Activated T-cell treated with anti-CD3 and anti-CD28 coated beads, Interleukin-2, amount 50 U/mL, for 72 hours (primary cell): ENCODE data around the gene MRPL1. TPM values are rescaled to one million over a fixed set of nuclear protein-coding genes. Genes with fewer than 3 reads are reported as not detected.
"Not testable (repeated sequence)": the region's sequence is repeated elsewhere in the genome, so short reads cannot be mapped to it uniquely, and the experiment has no call there.

ENCODE experiments used
- ATAC-seq, 2 donors: fragments of 150-1000 bp; cut with Tn5 transposase; replicated peaks in 1 of 2; 2 replicates each; pipeline ENCODE4 v1.10.0; 2021; ENCODE audit warnings: moderate library complexity in 2 of 2, mild to moderate bottlenecking in 1 of 2
- DNase-seq, 2 donors: peaks; one replicate each; pipeline ENCODE4 v3.0.0; 2021 to 2022; ENCODE audit warnings: mixed read lengths in 1 of 2
- H3K27ac Mint-ChIP-seq: one replicate; pipeline ENCODE4 v1.8.0; 2022; ENCODE audit warnings: mild to moderate bottlenecking, moderate library complexity, mixed read lengths
- H3K27me3 Mint-ChIP-seq: one replicate; pipeline ENCODE4 v1.8.0; 2022; ENCODE audit warnings: low read depth, mixed read lengths
- H3K36me3 Mint-ChIP-seq, 2 donors: one replicate each; pipeline ENCODE4 v1.8.0; 2022; ENCODE audit warnings: mixed read lengths in 2 of 2, mild to moderate bottlenecking in 1 of 2; ENCODE audit not compliant: insufficient read depth in 2 of 2
- H3K4me1 Mint-ChIP-seq: one replicate; pipeline ENCODE4 v1.8.0; 2022; ENCODE audit warnings: low read depth, mixed read lengths
- H3K4me3 Mint-ChIP-seq, 2 donors: one replicate each; pipeline ENCODE4 v1.8.0; 2022; ENCODE audit warnings: mild to moderate bottlenecking in 2 of 2, mixed read lengths in 2 of 2, moderate library complexity in 2 of 2
- H3K9me3 Mint-ChIP-seq, 2 donors: one replicate each; pipeline ENCODE4 v1.8.0; 2022; ENCODE audit warnings: mixed read lengths in 2 of 2
- total RNA-seq, 2 donors: library from RNA; stranded (reverse); gene quantifications; one replicate each; pipeline ENCODE4 v1.2.3, GENCODE V29; 2022

The MRPL1 gene
- total RNA-seq, 2 donors from 2014 or later, result 39.3 to 76.8 TPM

DNA sequence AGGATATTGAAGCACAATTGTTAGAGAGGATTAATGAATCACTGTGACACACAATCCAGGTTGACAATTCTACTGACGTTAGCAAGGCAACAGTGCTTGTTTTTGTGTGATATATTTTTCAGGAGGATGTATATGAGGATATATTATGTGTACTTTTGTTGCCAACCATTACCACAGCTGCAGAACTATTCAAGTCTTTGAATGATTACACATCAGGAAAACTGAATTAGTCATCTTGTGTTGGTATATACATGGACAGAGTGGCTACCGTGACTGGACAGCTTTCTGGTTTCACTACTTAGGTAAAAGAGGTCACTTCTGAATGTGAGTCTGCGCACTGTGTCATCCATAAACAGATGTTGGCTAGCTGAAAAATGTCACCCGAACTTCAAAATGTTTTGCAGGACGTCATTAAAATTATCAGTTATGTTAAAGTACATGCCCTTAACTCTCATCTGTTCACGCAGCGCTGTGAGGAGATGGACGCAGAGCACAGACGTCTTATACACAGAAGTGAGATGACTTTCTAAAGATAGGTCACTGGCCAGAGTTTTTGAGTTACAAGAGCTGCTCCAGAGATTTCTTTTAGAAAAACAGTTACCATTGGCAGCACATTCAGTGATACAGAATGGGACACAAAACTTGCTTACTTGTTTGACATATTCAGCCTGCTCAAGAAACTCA lies 69.0 kb downstream of the MRPL1 start:
- H3K36me3 Mint-ChIP-seq, result peaks cover 12 to 20% of the 10 kb centered on the region in 2 donors
- H3K4me3 Mint-ChIP-seq, result no peak overlapping the region
- H3K27ac Mint-ChIP-seq, result no peak overlapping the region
- DNase-seq, result no peak
- ATAC-seq, result no peak
- no peaks in the 10 kb centered on the region for H3K4me1 Mint-ChIP-seq
- H3K9me3 Mint-ChIP-seq, result peaks cover 0 to 2% of the 10 kb centered on the region in 2 donors
- H3K27me3 Mint-ChIP-seq, result no peaks in the 10 kb centered on the region

DNA sequence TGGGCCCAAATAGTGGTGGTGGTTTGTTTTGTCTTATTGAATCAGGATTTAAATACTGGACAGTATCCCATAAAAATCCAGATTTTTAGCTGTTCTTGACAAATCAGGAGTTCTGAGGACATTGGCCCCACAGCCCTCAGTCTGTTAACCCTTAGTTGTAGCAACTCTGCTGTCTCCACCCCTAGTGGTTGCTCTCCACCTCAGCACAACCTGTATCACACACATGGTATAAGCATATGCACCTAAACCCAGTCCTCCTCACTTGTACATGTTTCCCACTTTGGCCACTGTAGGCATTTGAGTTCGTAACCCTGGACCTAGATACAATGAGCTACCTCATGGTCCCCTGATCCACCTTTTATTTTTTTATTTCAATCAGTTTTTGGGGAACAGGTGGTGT lies 75.9 kb downstream of the MRPL1 start:
- Mint-ChIP-seq H3K9me3 (peaks cover 5 to 7% of the 10 kb centered on the region in 2 donors), H3K36me3 (peaks cover 19 to 28% of the 10 kb centered on the region in 2 donors), H3K27me3 (no peaks in the 10 kb centered on the region), H3K4me3 (no peak overlapping the region), H3K4me1 (no peaks in the 10 kb centered on the region), H3K27ac (no peak overlapping the region)
- no peak for DNase-seq
- ATAC-seq, result no peak

DNA sequence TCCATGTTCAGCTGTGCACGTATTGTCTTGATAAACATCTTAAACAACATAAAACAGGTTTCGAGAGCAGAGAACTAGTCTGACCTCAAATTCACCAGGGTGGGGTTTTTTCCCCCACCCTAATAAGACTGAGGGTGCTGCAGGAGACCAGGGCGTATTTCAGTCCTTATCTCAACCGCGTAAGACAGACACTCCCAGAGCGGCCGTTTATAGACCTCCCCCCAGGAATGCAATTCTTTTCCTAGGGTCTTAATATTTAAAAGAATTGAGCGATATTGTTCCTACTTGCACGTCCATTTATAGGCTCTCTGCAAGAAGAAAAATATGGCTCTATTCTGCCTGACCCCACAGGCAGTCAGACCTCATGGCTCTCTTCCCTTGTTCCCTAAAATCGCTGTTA lies 83.3 kb downstream of the MRPL1 start:
- DNase-seq, H3K27ac Mint-ChIP-seq, H3K4me3 Mint-ChIP-seq, ATAC-seq, H3K4me1 Mint-ChIP-seq, H3K27me3 Mint-ChIP-seq: not testable (repeated sequence)
- peaks cover 19 to 31% of the 10 kb centered on the region in 2 donors for H3K36me3 Mint-ChIP-seq
- peaks cover 5 to 16% of the 10 kb centered on the region in 2 donors for H3K9me3 Mint-ChIP-seq

DNA sequence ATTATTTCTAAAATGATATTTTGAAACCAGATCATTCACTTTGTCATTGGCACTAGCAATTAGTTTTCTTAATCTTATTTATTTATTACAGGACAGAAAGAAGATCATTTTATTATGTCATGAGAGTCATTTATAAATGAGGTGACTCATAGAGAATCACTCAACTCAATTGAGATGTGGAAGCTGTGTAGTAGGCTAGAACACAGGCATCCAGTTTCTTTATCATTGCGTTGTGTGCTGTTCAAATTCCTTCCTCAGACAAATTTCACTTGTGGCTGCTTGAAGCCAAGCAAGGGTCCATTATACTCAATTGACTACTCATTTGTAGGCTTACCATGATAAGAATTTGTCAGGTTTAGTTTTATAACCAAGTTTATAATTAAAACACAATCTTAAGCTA lies 87.6 kb downstream of the MRPL1 start:
- ATAC-seq, result no peak
- DNase-seq, result no peak
- peaks cover 6 to 19% of the 10 kb centered on the region in 2 donors for H3K36me3 Mint-ChIP-seq
- peaks cover 16% of the 10 kb centered on the region for H3K4me1 Mint-ChIP-seq
- H3K9me3 Mint-ChIP-seq, result peaks cover 0 to 5% of the 10 kb centered on the region in 2 donors
- H3K4me3 Mint-ChIP-seq, result no peak overlapping the region
- H3K27ac Mint-ChIP-seq, result no peak overlapping the region
- H3K27me3 Mint-ChIP-seq, result no peaks in the 10 kb centered on the region

DNA sequence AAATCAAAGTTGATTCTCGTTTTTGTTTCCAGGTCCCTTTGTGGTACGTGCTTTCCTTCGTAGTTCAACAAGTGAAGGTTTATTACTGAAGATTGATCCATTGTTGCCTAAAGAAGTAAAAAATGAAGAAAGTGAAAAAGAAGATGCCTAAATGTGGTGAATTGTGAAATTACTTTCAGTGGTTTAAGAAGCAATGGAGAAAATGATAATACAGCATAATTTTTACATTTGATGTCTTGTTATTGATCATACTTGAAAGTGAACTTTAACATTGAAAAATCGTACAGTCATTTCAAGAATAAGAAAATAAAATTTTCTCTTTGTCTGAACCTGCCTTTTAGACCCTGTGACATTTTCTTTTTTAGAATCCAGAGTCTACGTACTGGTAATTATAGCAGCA lies 89.8 kb downstream of the MRPL1 start:
- H3K36me3 Mint-ChIP-seq, result peaks cover 4 to 15% of the 10 kb centered on the region in 2 donors
- peak in 1 of 2 donors; percentile 51 for ATAC-seq
- H3K9me3 Mint-ChIP-seq, result no peaks in the 10 kb centered on the region
- DNase-seq, result no peak
- peaks cover 29% of the 10 kb centered on the region for H3K4me1 Mint-ChIP-seq
- no peaks in the 10 kb centered on the region for H3K27me3 Mint-ChIP-seq
- no peak overlapping the region for H3K4me3 Mint-ChIP-seq
- peak overlapping the region; percentile 47 for H3K27ac Mint-ChIP-seq

DNA sequence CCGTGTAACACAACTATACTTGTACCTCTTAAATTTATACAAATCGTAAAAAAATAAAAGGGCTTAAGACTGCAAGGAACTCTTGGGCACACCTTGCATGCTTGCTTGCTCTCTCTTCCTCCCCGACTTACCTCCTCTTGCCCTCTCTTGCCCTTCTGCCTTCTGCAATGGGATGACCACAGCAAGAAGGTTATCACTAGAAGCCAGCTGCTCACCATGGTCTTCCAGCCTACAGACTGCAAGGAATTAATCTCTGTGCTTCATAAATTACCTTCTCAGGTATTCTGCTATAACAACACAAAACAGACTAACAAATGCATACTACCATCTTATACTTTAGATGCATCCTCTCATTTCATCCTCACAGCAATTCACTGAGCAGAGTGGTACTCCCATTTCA lies 92.1 kb downstream of the MRPL1 start:
- H3K4me1 Mint-ChIP-seq, result peaks cover 30% of the 10 kb centered on the region
- no peak for DNase-seq
- ATAC-seq, result no peak
- H3K36me3 Mint-ChIP-seq, result peaks cover 4 to 13% of the 10 kb centered on the region in 2 donors
- H3K9me3 Mint-ChIP-seq, result no peaks in the 10 kb centered on the region
- no peak overlapping the region for H3K4me3 Mint-ChIP-seq
- H3K27ac Mint-ChIP-seq, result no peak overlapping the region
- H3K27me3 Mint-ChIP-seq, result no peaks in the 10 kb centered on the region

DNA sequence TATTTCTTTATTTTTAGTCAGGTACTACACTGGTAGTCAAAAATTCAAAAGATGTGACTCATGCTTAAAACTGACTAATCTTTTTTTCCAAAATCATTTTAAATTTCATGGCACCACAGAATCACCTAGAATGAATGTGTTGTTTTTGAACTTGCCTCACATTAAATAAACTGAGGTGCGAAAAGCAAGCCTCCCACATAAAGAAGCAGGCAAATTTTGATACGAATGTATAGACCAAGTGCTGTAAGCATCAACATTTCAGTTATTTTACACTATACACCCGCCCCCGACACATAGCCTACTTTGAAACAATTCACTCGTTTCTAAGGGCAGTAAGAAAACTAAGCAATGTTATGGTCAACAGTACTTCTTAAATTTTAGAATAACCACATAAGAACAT lies 94.3 kb downstream of the MRPL1 start:
- no peak for DNase-seq
- Mint-ChIP-seq H3K9me3 (no peaks in the 10 kb centered on the region), H3K4me1 (peaks cover 22% of the 10 kb centered on the region), H3K27me3 (no peaks in the 10 kb centered on the region), H3K27ac (no peak overlapping the region), H3K4me3 (no peak overlapping the region), H3K36me3 (peaks cover 2 to 9% of the 10 kb centered on the region in 2 donors)
- peak; percentile 52 to 53 for ATAC-seq

DNA sequence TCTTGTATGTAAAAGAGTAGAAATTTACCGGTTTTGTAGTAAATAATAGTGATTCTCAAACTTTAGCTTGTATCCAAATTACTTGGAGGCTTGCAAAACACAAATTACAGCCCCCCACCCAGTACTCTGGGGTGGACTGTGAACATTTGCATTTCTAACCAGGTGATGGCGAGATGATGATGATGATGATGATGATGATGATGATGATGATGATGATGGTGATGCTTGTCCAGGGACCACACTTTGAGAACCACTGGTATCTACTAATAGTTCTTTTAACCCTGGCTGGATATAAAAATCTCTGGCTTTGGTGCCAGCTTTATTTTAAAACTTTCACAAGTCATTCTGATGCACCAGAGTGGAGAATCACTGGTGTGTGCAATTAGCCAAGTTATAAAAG lies 96.3 kb downstream of the MRPL1 start:
- Mint-ChIP-seq H3K4me3 (no peak overlapping the region), H3K36me3 (peaks cover 0 to 3% of the 10 kb centered on the region in 2 donors), H3K9me3 (no peaks in the 10 kb centered on the region), H3K27me3 (no peaks in the 10 kb centered on the region), H3K27ac (no peak overlapping the region), H3K4me1 (peaks cover 14% of the 10 kb centered on the region)
- DNase-seq (no peak), ATAC-seq (no peak)

DNA sequence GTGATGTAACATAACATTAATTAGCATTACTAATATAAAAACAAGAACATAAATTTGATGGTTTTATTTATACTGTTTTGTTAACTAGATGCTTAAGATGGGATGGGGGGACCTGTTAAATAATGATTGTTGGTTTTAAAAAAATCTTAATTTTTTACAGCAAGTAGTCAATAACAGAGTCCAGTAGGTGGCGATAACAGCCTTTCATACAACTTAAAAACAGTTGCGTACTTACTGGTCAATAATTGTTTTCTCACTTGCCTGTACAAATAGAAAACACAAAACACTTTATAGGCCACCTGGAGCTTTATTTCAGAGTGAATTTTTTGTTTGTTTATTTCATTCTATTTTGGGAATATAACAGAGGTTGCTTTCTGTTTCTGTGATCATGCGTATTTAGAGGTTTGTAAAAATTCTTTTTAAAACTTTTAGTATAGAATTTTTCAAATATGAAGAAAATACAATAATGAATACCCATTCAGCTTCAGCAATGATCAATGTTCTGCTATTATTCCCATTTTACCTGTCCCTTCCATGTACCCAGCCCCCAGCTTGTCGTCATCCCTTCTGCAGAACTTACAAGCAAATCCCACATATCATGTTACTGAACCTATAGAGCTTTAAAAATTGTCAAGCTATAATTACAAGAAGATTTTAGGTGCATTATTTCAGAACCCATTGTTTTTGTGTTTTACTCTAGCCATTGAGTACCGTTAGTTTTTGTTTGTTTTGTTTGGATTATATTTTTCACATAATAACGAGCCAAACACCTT lies 97.1 kb downstream of the MRPL1 start:
- H3K27ac Mint-ChIP-seq, result no peak overlapping the region
- no peak overlapping the region for H3K4me3 Mint-ChIP-seq
- peaks cover 0 to 1% of the 10 kb centered on the region in 2 donors for H3K36me3 Mint-ChIP-seq
- H3K9me3 Mint-ChIP-seq, result no peaks in the 10 kb centered on the region
- no peaks in the 10 kb centered on the region for H3K27me3 Mint-ChIP-seq
- DNase-seq (peak in 1 of 2 donors; percentile 3), ATAC-seq (no peak)
- peaks cover 14% of the 10 kb centered on the region for H3K4me1 Mint-ChIP-seq

DNA sequence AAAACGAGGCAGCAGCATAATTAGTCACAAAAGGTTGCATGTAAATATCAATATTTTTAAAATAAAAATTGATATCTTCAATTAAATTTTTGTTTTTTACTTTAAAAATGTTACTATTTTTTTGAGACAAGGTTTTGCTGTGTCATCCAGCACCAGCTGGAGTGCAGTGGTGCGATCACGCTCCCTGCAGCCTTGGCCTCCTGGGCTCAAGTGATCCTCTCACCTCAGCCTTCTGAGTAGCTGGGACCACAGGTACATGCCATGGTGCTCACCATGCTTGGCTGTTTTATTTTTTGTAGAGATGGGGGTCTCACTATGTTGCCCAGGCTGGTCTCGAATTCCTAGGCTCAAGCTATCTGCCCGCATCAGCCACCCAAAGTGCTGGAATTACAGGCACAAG lies 97.7 kb downstream of the MRPL1 start:
- Mint-ChIP-seq H3K4me3 (no peak overlapping the region), H3K9me3 (no peaks in the 10 kb centered on the region), H3K4me1 (peaks cover 14% of the 10 kb centered on the region), H3K27me3 (no peaks in the 10 kb centered on the region), H3K36me3 (no peaks in the 10 kb centered on the region), H3K27ac (no peak overlapping the region)
- ATAC-seq (no peak), DNase-seq (no peak)

DNA sequence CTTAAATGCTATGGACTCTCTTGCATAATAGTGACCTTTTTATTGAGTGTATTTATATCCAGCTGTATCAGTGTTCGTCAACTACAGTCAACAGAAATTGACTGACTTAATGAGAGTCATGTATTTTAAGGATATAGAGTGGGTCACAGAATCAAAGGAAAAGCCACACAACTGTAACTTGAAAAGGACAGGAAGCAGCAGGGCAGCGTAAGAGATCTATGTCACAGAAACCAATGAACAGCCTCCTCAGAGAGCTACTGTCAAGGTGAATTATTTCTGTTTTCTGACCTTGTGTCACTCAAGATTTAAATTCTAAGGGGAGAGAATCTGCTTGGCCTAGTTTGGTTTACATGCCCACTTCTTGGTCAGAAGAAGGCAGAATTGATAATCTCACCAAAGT lies 100.4 kb downstream of the MRPL1 start:
- Mint-ChIP-seq H3K4me1 (no peaks in the 10 kb centered on the region), H3K27me3 (no peaks in the 10 kb centered on the region), H3K36me3 (no peaks in the 10 kb centered on the region), H3K4me3 (no peak overlapping the region), H3K27ac (no peak overlapping the region), H3K9me3 (no peaks in the 10 kb centered on the region)
- no peak for ATAC-seq
- no peak for DNase-seq

DNA sequence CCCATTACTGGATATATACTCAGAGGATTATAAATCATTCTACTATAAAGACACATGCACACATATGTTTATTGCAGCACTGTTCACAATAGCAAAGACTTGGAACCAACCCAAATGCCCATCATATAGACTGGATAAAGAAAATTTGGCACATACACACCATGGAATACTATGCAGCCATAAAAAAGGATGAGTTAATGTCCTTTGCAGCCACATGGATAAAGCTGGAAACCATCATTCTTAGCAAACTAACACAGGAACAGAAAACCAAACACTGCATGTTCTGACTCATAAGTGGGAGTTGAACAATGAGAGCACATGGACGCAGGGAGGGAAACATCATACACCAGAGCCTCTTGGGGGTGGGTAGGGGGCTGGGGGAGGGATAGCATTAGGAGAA lies 111.0 kb downstream of the MRPL1 start:
- not testable (repeated sequence) for DNase-seq, ATAC-seq, H3K27ac Mint-ChIP-seq, H3K9me3 Mint-ChIP-seq, H3K4me3 Mint-ChIP-seq, H3K4me1 Mint-ChIP-seq, H3K36me3 Mint-ChIP-seq
- peaks cover 21% of the 10 kb centered on the region for H3K27me3 Mint-ChIP-seq

DNA sequence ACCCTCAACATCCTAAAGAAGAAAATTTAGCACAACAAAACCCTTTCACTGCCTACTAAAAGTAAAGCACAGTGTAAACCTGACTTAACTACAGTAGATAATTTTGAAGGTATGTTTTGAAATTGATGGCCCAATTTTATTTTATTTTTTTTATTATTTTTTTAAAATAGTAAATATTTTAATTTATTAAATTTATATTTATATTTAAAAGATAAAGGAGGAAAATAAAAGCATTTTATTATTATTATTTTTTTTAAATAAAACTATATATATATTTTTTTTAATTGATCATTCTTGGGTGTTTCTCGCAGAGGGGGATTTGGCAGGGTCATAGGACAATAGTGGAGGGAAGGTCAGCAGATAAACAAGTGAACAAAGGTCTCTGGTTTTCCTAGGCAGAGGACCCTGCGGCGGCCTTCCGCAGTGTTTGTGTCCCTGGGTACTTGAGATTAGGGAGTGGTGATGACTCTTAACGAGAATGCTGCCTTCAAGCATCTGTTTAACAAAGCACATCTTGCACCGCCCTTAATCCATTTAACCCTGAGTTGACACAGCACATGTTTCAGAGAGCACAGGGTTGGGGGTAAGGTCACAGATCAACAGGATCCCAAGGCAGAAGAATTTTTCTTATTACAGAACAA lies 120.4 kb downstream of the MRPL1 start:
- H3K4me3 Mint-ChIP-seq, H3K36me3 Mint-ChIP-seq, H3K4me1 Mint-ChIP-seq, H3K27ac Mint-ChIP-seq, DNase-seq, ATAC-seq, H3K9me3 Mint-ChIP-seq, H3K27me3 Mint-ChIP-seq: not testable (repeated sequence)
